Ectodermal cell (in vitro differentiated cells): Measurements from ENCODE around the gene SEMA3F.
A peak's percentile ranks its signal among the peaks of the same experiment; 100 is the strongest.

Experiments used
- H3K27ac ChIP-seq: 2 replicates; pipeline ENCODE4 v1.7.0; 2013; ENCODE audit warnings: mild to moderate bottlenecking, low read depth, low read length; ENCODE audit not compliant: insufficient read depth, poor library complexity, severe bottlenecking
- H3K27me3 ChIP-seq: 2 replicates; pipeline ENCODE4 v1.7.0; 2013; ENCODE audit warnings: mild to moderate bottlenecking, low read length; ENCODE audit not compliant: insufficient read depth, control insufficient read depth, poor library complexity, severe bottlenecking
- H3K36me3 ChIP-seq: one replicate; pipeline ENCODE4 v1.7.0; 2013; ENCODE audit warnings: low read length; ENCODE audit not compliant: control insufficient read depth, insufficient read depth
- H3K4me1 ChIP-seq: one replicate; pipeline ENCODE4 v1.7.0; 2013; ENCODE audit warnings: low read length; ENCODE audit not compliant: control insufficient read depth, insufficient read depth
- H3K4me3 ChIP-seq: 2 replicates; pipeline ENCODE4 v1.7.0; 2013; ENCODE audit warnings: low read depth, low read length, control low read depth; ENCODE audit not compliant: insufficient read depth
- H3K9me3 ChIP-seq: 2 replicates; pipeline ENCODE4 v1.7.0; 2013; ENCODE audit warnings: mild to moderate bottlenecking, low read length, moderate library complexity; ENCODE audit not compliant: control insufficient read depth
- WGBS, 2 experiments: methylation state at CpG; one replicate each; pipeline ENCODE4 v1.1.7; 2013; ENCODE audit warnings: missing lambda C conversion rate in 2 of 2; 5-methylcytosine and 5-hydroxymethylcytosine counted together

SEMA3F gene

DNA sequence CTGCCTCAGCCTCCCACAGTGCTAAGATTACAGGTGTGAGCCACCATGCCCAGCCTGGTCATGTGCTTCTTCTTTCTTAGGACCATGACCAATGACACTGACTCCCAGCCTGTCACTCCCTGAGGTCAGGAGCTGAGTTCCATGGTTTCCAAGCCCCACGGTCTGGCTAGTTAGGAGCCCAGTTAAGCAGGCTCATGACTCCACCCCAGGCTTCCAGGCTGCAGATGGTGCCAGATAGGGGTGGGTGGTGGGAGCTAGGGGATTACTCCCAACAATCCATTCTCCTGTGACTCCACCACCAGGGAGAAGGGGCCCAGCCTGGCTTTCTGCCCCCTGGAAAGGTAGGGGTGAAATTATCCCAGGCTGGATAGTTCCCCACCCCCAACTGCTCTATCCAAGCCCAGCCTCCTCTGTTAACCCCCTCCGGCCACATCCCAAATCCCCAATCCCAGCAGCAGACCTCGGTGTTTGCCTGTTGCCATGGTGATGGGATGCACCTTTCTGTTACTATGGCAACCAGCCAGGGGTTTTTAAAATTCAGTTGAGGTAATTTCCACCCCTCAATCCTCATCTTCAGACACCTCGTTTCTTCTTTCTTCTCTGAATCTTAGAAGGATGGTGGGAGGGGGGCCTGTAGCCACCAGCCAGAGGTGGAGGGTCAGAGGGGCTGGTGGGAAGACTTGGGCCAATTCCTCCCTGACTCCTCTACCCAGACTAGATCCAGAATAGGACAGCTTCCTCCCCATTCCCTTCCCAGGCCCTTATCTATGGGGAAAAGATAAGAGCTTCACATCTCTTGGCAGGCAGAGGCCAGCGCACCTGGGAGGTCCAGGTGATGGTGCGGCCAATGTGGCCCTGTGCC lies 22.5 kb upstream of the SEMA3F start:
- no peaks in the 10 kb centered on the region for H3K27me3 ChIP-seq
- WGBS, 2 experiments = 76 to 78% methylated on average over 5 of the region's 6 CpGs
- H3K4me1 ChIP-seq = peaks cover 32% of the 10 kb centered on the region
- no peaks in the 10 kb centered on the region for H3K9me3 ChIP-seq
- H3K36me3 ChIP-seq = no peaks in the 10 kb centered on the region
- H3K4me3 ChIP-seq = no peak overlapping the region
- peak overlapping the region; percentile 62 for H3K27ac ChIP-seq

GRCh38 chr3:50133283-50133615 lies 21.9 kb upstream of the SEMA3F start:
- Histone ChIP-seq H3K4me1 (peaks cover 38% of the 10 kb centered on the region), H3K36me3 (no peaks in the 10 kb centered on the region), H3K27ac (peak overlapping the region; percentile 62), H3K27me3 (no peaks in the 10 kb centered on the region), H3K4me3 (no peak overlapping the region), H3K9me3 (no peaks in the 10 kb centered on the region)
- WGBS, 2 experiments = 90 to 93% methylated on average over 4 of the region's 4 CpGs

DNA sequence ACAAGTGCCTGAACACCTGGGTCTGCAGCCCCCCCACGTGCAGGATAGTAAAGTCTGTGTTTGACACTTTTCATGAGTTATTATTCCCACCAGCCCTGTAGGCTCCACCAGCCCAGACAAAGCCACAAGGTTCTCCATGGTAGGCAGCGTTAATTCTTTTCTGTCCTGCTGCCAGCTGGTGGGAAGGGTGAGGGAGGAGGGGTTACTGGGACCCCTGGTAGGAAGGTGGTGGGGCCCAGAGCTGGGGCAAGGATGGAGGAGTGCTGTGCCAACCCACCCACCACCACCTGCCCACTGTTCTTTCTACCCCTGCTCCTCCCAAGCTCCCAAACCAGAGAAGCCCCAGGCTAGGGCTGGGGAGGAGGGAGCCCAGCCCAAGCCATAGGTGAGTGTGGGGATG lies 20.8 kb upstream of the SEMA3F start:
- Histone ChIP-seq H3K36me3 (no peaks in the 10 kb centered on the region), H3K4me3 (no peak overlapping the region), H3K27ac (no peak overlapping the region), H3K27me3 (no peaks in the 10 kb centered on the region), H3K9me3 (no peaks in the 10 kb centered on the region), H3K4me1 (peaks cover 50% of the 10 kb centered on the region)
- WGBS, 2 experiments = 72 to 76% methylated on average over 2 of the region's 2 CpGs

- Histone ChIP-seq H3K36me3 (no peaks in the 10 kb centered on the region), H3K27me3 (no peaks in the 10 kb centered on the region), H3K4me3 (no peak overlapping the region), H3K4me1 (peaks cover 54% of the 10 kb centered on the region), H3K9me3 (no peaks in the 10 kb centered on the region), H3K27ac (no peak overlapping the region)
- 95% methylated on average over 5 of the region's 5 CpGs for WGBS, 2 experiments
These were observed 19.2 kb upstream of the SEMA3F start for GRCh38 chr3:50135964-50136363.

GRCh38 chr3:50136714-50137405 lies 18.3 kb upstream of the SEMA3F start:
- WGBS, 2 experiments = 81 to 83% methylated on average over 6 of the region's 6 CpGs
- Histone ChIP-seq H3K27ac (peak overlapping the region; percentile 21), H3K4me1 (peaks cover 54% of the 10 kb centered on the region), H3K9me3 (no peaks in the 10 kb centered on the region), H3K36me3 (no peaks in the 10 kb centered on the region), H3K27me3 (no peaks in the 10 kb centered on the region), H3K4me3 (no peak overlapping the region)

- Histone ChIP-seq H3K27me3 (no peaks in the 10 kb centered on the region), H3K9me3 (no peaks in the 10 kb centered on the region), H3K4me3 (no peak overlapping the region), H3K27ac (no peak overlapping the region), H3K4me1 (peaks cover 54% of the 10 kb centered on the region), H3K36me3 (no peaks in the 10 kb centered on the region)
- WGBS, 2 experiments = 85 to 87% methylated on average over 6 of the region's 6 CpGs
These were observed 17.6 kb upstream of the SEMA3F start for GRCh38 chr3:50137531-50137930.

GRCh38 chr3:50138266-50139200 lies 16.6 kb upstream of the SEMA3F start:
- 13 to 14% methylated on average over 13 of the region's 13 CpGs for WGBS, 2 experiments
- Histone ChIP-seq H3K4me3 (no peak overlapping the region), H3K4me1 (peaks cover 44% of the 10 kb centered on the region), H3K27me3 (no peaks in the 10 kb centered on the region), H3K36me3 (no peaks in the 10 kb centered on the region), H3K27ac (peak overlapping the region; percentile 16), H3K9me3 (no peaks in the 10 kb centered on the region)

DNA sequence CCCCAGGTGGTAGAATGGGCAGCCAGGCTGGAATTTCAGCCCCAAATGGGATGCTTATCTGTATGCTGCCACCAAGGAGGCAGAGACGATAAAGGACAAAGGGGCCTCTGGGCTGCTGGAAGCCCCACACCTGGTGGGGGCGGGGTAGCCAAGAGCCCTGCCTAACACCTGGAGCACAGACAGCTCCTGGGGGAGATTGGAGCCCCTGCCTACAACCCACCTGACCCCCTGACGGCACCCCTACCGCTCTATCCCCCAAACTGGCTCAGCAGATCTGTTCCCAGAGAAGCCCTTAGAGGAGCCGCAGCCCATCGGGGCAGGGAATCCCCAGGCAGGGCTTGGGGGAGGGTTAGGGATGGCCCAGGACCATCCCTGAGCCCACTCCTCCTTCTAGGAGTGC lies 15.8 kb upstream of the SEMA3F start:
- 38 to 54% methylated on average over 6 of the region's 6 CpGs for WGBS, 2 experiments
- Histone ChIP-seq H3K36me3 (no peaks in the 10 kb centered on the region), H3K27ac (no peak overlapping the region), H3K4me3 (no peak overlapping the region), H3K27me3 (no peaks in the 10 kb centered on the region), H3K9me3 (no peaks in the 10 kb centered on the region), H3K4me1 (peaks cover 36% of the 10 kb centered on the region)

- no peak overlapping the region for H3K27ac ChIP-seq
- 92 to 93% methylated on average over 13 of the region's 13 CpGs for WGBS, 2 experiments
- no peaks in the 10 kb centered on the region for H3K36me3 ChIP-seq
- H3K27me3 ChIP-seq = no peaks in the 10 kb centered on the region
- peaks cover 36% of the 10 kb centered on the region for H3K4me1 ChIP-seq
- H3K9me3 ChIP-seq = no peaks in the 10 kb centered on the region
- H3K4me3 ChIP-seq = no peak overlapping the region
These were observed 15.3 kb upstream of the SEMA3F start for GRCh38 chr3:50139718-50140423.
